ENCODE data around the gene ROR2. TPM values are rescaled to one million over a fixed set of nuclear protein-coding genes. Genes with fewer than 3 reads are reported as not detected.

The ROR2 gene
- total RNA-seq, 4 donors from 2014 or later, result 1.8 to 4.2 (median 2.7) TPM

DNA sequence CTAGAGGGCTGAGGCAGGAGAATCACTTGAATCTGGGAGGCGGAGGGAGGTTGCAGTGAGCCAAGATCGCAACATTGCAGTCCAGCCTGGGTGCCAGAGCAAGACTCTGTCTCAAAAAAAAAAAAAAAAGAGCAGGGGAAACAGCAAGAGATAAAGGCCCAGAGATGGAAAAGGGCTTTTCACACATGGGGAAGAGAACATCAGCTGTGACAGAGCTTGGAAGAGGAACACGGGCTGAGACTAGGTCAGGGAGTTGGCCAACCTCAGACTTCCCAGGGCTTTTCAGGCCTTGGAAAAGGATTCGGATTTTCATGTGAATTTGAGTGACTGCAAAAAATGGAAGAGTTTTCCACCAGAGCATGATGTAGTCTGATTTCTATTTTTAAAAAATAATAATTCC is 294.4 kb downstream of the ROR2 start:
- TF ChIP-seq EP300 (IDR thresholded peaks at IDR 0.05) (no peak), POLR2A (IDR thresholded peaks at IDR 0.05) (no peak)
- TF ChIP-seq, protein P1, sequence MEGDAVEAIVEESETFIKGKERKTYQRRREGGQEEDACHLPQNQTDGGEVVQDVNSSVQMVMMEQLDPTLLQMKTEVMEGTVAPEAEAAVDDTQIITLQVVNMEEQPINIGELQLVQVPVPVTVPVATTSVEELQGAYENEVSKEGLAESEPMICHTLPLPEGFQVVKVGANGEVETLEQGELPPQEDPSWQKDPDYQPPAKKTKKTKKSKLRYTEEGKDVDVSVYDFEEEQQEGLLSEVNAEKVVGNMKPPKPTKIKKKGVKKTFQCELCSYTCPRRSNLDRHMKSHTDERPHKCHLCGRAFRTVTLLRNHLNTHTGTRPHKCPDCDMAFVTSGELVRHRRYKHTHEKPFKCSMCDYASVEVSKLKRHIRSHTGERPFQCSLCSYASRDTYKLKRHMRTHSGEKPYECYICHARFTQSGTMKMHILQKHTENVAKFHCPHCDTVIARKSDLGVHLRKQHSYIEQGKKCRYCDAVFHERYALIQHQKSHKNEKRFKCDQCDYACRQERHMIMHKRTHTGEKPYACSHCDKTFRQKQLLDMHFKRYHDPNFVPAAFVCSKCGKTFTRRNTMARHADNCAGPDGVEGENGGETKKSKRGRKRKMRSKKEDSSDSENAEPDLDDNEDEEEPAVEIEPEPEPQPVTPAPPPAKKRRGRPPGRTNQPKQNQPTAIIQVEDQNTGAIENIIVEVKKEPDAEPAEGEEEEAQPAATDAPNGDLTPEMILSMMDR (IDR thresholded peaks at IDR 0.05), result no peak
- Histone ChIP-seq H3K36me3 (no peaks in the 10 kb centered on the region), H3K27me3 (no peaks in the 10 kb centered on the region), H3K9me3 (no peaks in the 10 kb centered on the region), H3K4me3 (no peak overlapping the region), H3K4me1 (no peaks in the 10 kb centered on the region), H3K27ac (no peak overlapping the region)
- no peak for DNase-seq (ENCODE audit: low spot score in 2 of 2)
- WGBS, 2 donors, result 75 to 83% methylated on average over 4 of the region's 4 CpGs

DNA sequence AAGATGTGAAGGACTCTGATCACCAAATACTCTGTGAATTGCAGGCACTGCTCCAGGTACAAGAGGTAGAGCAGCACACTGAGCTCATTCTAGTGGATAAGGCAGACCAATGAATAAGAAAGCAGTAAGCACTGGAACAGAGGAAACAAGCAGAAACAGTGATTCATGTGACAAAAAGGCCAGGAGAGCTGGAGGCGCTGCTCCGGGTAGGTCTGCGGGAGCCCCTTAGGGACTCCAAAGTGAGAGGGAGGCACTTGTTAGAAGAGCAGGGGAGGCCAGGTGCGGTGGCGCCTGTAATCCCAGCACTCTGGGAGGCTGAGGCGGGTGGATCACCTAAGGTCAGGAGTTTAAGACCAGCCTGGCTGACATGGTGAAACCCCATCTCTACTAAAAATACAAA is 294.8 kb downstream of the ROR2 start:
- DNase-seq (ENCODE audit: low spot score in 2 of 2), result no peak
- H3K4me1 ChIP-seq, result no peaks in the 10 kb centered on the region
- no peaks in the 10 kb centered on the region for H3K27me3 ChIP-seq
- no peaks in the 10 kb centered on the region for H3K9me3 ChIP-seq
- TF ChIP-seq, protein P1 (IDR thresholded peaks at IDR 0.05), result no peak
- TF ChIP-seq POLR2A (IDR thresholded peaks at IDR 0.05), result no peak
- TF ChIP-seq EP300 (IDR thresholded peaks at IDR 0.05), result no peak
- WGBS, 2 donors, result 79 to 81% methylated on average over 6 of the region's 6 CpGs
- no peaks in the 10 kb centered on the region for H3K36me3 ChIP-seq
- H3K27ac ChIP-seq, result no peak overlapping the region
- no peak overlapping the region for H3K4me3 ChIP-seq

DNA sequence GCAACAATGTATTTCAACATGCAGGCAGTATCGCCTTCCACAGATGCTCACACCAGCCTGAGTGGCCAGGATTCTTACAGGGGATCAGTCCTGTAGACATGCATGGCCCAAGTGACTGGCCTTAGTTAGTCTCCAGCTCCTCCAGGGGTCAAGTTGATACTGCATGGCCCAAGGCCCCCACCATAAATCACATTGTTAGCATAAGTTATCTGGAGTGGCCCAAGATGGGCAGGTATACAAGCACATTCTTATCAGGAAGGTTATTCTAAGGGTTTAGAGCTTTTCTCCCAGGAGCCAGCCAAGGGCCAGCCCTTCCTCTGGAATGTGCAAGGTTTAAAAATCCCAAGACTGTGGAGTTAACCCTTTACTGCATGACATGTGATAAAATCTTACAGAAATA is 295.5 kb downstream of the ROR2 start:
- H3K4me1 ChIP-seq, result no peaks in the 10 kb centered on the region
- 95 to 100% methylated on average over 1 of the region's 1 CpG for WGBS, 2 donors
- H3K4me3 ChIP-seq, result no peak overlapping the region
- H3K36me3 ChIP-seq, result no peaks in the 10 kb centered on the region
- H3K9me3 ChIP-seq, result no peaks in the 10 kb centered on the region
- TF ChIP-seq, protein P1 (IDR thresholded peaks at IDR 0.05), result no peak
- TF ChIP-seq EP300 (IDR thresholded peaks at IDR 0.05) (no peak), POLR2A (IDR thresholded peaks at IDR 0.05) (no peak)
- DNase-seq (ENCODE audit: low spot score in 2 of 2), result no peak
- H3K27me3 ChIP-seq, result no peaks in the 10 kb centered on the region
- no peak overlapping the region for H3K27ac ChIP-seq

DNA sequence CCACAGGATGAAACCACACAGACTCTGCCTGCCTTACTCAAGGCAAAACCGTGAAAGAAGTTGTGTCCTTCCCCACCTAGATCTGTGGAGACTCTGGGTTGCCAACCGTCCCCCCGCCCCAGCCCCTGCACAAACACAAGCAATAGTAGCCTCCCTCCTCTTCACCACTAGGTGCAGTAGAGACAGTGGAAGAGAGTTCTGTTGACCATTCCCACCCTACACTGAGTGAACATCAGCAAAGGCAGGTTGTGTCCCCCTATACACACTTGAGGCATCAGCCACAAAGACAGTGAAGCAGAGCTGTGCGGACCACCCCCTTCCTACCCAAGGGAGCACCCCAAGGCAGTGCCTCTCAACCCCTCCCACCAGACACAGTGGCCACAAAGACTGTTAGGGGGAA is 302.7 kb downstream of the ROR2 start:
- no peak for DNase-seq (ENCODE audit: low spot score in 2 of 2)
- H3K9me3 ChIP-seq, result no peaks in the 10 kb centered on the region
- H3K27ac ChIP-seq, result no peak overlapping the region
- H3K4me1 ChIP-seq, result no peaks in the 10 kb centered on the region
- H3K36me3 ChIP-seq, result no peaks in the 10 kb centered on the region
- TF ChIP-seq, protein P1 (IDR thresholded peaks at IDR 0.05), result no peak
- no peak for TF ChIP-seq POLR2A (IDR thresholded peaks at IDR 0.05)
- no peak for TF ChIP-seq EP300 (IDR thresholded peaks at IDR 0.05)
- no peak overlapping the region for H3K4me3 ChIP-seq
- no peaks in the 10 kb centered on the region for H3K27me3 ChIP-seq
- WGBS, 2 donors, result 76 to 81% methylated on average over 3 to 4 of the region's 4 CpGs

DNA sequence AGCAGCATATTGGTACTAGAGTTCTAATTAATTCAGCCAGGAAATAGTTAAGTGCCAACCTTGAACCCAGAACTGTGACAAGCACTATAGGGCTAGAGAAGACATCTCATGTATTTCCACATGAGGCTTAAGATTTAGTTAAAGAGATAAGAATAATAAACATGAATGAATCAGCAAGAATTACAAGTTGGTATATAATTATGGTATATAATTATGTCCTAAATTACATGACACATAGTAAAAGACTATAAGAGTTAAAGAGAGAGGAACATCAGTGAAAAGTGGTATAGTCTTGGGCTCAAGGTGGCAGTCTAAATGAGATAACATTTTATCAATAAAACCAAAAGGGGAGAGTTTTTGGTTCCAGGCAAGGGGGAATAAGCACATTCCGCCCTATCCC is 303.3 kb downstream of the ROR2 start:
- WGBS, 2 donors, result 91 to 93% methylated on average over 1 of the region's 1 CpG
- Histone ChIP-seq H3K9me3 (peaks cover 0 to 2% (median 0%) of the 10 kb centered on the region in 4 donors), H3K4me3 (no peak overlapping the region), H3K36me3 (no peaks in the 10 kb centered on the region), H3K27ac (no peak overlapping the region), H3K27me3 (no peaks in the 10 kb centered on the region), H3K4me1 (no peaks in the 10 kb centered on the region)
- DNase-seq (ENCODE audit: low spot score in 2 of 2), result no peak
- TF ChIP-seq EP300 (IDR thresholded peaks at IDR 0.05) (no peak), POLR2A (IDR thresholded peaks at IDR 0.05) (no peak)
- TF ChIP-seq, protein P1 (IDR thresholded peaks at IDR 0.05), result no peak
